RCC 7860 (cell line): ENCODE measurements around the gene S100A10.

ENCODE experiments used
- DNase-seq: peaks from one replicate; pipeline ENCODE4 v3.0.0-alpha.2; 2015; ENCODE audit warnings: low spot score
- FAIRE-seq: peaks from 2 replicates; lab custom pipeline; 2012; peaks lifted over from hg19 to GRCh38; lab: Jason Lieb, UNC

The S100A10 gene

DNA sequence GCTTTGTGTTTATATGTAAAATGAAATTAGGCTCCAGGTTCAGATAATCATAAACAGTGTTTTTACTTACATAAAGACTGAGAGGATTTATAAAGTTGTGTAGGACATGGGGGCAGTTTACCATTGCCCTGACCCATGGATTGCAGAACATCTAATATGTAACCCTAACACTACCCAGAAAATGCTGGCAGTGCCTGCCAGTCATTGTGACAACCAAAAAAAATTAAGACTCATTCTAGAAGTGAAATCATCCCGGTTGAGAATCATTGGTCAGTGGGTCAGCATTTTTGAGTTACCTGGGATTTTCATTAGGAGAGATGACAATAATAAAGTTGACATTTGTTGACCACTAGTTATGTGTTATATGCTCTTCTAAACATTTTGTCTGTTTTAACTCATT lies 53.1 kb downstream of the S100A10 start:
- no peak for DNase-seq
- no peak for FAIRE-seq

DNA sequence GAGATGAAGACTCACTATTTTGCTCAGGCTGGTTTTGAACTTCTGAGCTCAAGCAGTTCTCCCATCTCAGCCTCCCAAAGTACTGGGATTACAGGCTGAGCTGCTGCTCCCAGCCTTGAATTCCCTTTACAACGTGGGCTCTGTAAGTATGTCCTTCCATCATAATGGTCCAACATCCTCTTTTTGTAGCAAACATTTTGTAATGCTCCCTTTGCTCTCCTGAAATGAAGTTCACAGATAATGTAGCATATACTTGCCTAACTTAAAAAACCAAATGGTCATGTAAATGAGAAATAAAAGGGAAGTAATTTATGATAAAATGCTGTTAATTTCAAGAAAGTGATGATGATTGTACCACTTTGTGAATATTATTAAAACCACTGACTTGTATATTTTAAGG lies 53.9 kb downstream of the S100A10 start:
- DNase-seq (no peak), FAIRE-seq (no peak)

DNA sequence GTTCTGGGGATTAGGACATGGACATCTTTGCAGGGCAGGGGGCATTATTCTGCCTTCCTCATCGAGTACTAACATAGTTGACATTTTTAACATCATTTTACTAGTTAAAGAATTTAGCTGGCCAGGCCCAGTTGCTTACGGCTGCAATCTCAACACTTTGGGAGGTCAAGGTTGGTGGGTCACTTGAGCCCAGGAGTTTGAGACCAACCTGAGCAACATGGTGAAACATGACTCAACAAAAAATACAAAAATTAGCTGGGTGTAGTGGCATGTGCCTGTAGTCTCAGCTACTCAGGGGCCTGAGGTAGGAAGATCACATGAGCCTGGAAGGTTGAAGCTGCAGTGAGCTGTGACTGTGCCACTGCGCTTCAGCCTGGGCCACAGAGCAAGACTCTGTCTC lies 54.5 kb downstream of the S100A10 start:
- DNase-seq = no peak
- no peak for FAIRE-seq

DNA sequence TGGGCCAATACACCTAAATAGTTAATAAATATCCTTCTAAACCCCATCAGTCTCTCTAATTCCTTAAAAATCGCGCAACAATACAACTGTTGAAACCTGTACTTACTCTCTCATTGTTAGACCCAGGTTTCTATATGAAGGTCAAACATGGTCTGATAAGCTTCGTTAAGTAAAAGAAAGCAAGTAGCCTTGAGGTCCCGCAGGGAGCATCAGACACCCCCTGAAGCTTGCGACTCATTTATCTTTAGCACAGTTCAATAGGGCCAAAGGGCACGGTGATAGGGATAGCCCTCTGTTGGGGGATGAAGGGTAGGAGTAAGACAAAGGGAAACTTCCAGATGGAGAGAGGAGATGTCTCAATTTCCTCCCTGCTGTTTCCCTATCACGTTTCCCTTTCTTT lies 57.0 kb downstream of the S100A10 start:
- DNase-seq (no peak), FAIRE-seq (no peak)

DNA sequence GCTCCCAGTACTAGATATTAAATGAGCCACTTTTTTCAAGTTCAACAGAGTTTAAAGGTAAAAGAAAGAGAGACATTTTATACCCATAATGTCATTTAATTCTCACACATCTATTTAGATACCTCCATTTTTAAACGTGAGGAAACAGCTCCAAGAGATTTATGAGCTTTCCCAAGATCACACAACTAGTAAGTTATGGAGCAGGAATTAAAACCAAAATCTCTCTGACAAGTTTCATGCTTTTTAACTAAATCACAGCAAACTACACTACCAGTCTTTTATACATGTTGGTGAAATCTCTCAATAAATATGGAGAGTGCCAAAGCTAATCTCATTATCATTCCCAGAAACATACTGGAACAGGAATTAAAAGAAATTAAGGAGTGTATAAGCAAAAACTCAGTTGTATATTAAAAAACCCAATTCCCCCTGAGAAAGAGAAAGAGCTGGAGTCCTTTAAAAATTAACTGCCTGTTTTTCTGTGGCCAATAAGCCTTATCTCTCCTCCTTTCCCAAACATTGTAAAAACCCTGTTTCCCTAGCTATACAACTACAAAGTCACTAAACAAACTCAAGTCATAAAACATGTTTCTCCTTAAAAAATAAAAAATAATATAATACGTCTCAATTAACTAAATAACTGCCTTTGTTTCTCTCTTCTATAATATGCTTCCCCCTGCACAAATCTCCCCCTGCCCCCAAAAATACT lies 57.6 kb downstream of the S100A10 start:
- FAIRE-seq (no peak), DNase-seq (no peak)

DNA sequence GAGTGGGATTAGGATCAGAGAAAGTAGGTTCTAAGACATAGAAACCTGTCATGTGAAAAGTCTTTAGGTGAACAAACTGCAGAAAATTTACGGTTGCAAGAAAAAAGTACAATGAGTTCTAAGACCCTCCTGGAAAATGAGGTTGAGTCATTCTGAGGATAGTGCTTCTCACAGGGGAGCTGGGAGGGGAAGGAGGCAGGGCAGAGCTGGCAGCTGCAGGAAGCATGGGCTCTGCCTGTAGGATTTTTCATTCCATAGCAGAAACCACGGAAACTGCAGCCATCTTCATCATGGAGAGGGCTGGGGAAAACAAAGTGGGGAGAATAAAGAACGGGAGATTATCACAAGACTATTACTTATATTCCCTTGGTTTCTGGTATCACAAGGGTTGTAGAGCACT lies 58.5 kb downstream of the S100A10 start:
- no peak for FAIRE-seq
- DNase-seq = no peak

DNA sequence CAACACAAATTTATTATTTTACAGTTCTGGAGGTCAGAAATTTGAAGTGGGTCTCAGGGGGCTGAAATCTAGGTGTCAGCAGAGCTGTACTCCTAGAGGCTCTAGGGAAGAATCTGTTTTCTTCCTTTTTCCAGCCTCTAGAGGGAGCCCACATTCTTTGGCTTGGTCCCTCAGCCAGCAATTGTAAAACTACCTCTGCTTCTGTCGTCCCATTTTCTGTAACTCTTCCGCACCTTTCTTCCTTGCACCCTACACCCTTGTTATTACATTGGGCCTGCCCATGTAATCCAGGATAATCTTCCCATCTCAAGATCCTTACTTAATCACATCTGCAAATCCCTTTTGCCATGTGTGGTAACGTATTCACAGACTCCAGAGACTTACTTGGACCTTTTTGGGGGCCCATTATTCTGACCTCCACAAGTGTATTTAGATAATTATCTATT lies 59.6 kb downstream of the S100A10 start:
- peak; percentile 60 for DNase-seq

More for the DNA sequence above, 59.6 kb downstream of the S100A10 start:
- no peak for FAIRE-seq
